Brain pericyte (primary cell): ENCODE data around the gene NOXA1.

Source experiments
- DNase-seq: peaks from one replicate; pipeline ENCODE4 v3.0.0-alpha.2; 2012; ENCODE audit warnings: low read depth, low spot score

NOXA1 gene

GRCh38 chr9:137387891-137388560 lies 35.2 kb upstream of the NOXA1 start:
- DNase-seq, result no peak

GRCh38 chr9:137388589-137389427 lies 34.4 kb upstream of the NOXA1 start:
- no peak for DNase-seq

DNA sequence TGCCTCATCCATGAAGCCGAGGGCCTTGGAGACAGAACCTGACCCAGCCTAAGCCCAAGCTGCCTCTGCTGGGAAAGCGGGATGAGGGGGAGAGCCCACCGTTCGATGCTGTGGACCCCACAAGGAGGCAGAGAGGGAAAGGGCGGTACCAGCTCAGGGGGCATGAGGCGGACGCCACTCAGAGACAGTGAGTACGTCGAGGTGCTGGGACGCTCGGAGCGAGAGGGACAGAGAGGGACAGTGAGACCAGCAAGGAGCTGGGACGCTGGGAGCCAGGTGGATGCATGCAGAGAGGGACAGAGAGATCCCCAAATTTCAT lies 33.8 kb upstream of the NOXA1 start:
- DNase-seq, result no peak

- no peak for DNase-seq
These were observed 32.4 kb upstream of the NOXA1 start for GRCh38 chr9:137390553-137391410.

DNA sequence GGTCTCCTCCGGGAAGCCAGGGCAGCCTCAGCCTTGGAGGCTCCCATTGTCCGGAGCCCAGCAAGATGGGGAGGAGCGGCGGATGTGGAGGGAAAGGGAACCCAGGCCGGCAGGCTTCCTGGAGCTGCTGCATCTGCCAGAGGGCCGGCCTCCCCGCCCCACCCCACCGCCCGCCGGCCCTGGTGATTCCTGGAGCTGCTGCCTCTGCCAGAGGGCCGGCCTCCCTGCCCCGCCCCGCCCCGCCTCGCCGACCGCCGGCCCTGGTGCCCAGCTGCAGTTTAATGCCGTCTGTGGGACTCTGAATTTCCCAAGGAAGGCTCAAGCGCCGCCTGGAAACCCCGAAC lies 31.8 kb upstream of the NOXA1 start:
- DNase-seq, result no peak

DNA sequence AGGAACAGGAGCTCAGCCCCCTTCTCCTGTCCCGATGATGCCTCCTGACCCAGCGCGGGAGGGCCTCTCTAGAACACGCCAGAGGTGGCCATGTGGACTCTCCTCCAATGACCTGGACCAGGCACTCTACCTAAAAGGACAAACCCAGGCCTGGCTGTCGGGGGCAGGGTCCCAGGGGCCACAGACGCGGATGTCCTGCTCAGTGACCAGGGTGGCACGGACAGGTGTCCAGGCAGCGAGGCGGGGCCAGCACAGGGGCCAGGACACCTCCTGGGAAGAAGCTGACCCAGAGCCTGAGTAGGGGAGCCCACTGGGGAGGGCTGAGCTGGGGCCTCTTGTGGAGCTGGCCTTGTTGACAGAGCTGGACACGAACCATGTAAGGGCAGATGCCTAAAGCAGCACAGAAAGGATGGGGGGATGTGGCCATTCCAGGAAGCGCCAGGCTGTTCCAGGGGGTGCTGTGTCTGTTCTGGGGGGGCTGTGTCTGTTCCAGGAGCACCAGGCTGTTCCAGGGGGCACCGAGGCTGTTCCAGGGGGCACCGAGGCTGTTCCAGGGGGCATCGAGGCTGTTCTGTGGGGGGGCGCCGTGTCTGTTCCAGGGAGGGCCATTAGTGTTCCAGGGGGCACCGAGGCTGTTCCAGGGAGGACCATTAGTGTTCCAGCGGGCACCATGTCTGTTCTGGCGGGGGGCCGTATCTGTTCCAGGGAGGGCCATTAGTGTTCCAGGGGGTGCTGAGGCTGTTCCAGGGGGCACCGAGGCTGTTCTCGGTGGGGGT lies 30.8 kb upstream of the NOXA1 start:
- DNase-seq, result no peak

DNA sequence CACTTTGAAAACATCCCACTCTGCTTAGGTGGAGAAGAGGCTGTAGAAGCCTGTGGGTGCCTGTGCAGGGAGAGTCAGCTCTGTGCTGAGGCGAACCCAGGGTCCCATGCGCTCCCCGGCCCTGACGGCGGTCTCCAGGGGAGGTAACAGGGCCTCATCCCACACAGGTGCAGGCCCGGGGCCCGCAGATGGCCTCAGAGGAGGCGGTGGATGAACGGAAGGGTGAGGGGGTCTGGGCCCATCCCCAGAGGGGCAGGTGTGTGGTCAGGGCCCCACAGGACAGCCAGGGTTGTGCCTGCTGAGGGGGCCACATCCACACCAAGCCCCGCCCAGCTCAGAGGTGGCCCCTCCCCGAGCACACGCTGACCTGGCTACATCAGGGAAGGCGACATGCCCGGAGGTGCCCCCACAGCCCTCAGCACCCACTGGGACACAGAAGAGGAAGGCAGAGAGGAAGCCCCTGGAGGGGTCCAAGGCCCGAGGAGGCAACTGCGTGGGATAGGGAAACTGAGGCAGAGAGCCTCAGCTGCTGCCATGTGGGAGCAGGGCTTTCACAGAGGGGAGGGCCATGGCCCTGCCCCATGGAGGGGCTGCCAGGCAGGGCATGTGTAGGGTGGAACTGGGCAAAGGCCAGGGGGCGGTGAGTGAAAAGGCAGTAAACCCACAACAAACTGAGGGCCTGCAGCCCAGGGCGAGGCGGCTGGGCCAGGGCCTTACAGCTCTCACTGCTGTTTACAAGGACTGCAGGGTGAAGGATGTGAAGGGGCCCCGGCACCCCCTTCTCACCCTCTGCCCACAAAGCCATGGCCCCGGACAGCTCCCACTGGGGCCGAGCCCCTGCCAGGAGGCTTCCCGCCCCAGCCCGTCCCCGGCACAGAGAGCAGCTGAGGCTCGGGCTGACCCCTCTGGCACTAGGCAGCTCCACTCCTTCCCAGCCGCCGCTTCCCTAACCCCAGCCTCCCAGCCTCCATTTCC lies 29.7 kb upstream of the NOXA1 start:
- DNase-seq, result no peak

DNA sequence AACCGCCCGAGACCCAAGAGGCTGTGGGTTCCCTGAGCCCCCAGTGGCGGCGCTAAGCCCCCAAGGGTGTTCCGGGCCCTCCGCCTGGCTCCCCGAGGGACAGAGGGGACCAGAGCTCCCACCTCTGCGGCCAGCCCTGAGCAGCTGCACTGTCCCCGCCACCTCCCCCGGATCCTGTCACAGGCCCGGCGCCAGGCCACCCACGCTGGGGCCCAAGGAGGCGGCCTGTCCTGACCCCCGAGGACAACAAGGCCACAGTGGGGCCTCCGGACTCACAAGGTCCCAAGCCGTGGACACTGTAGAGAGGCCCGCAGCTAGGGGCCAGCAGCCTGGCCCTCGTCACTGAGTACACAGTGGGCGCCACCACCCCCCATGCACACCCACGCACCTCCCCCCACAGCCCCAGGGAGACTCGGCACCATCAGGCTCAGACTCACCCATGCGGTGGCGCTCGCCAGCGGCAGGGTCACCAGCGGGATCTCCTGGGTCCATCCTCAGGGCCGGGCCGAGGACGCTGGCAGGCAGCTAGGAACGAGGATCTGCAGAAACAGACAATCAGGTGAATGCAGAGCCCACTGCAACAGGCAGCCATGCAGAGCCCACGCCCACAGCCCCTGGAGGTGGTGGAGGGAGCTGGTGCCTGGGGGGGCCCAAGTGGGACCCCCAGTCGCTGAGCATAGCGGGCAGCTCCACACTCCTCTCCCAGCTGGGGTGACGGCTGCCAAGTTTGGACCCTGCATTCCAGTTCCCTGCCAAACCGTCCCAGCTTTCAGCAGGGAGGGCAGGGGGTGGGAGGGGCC lies 28.1 kb upstream of the NOXA1 start:
- DNase-seq, result no peak

DNA sequence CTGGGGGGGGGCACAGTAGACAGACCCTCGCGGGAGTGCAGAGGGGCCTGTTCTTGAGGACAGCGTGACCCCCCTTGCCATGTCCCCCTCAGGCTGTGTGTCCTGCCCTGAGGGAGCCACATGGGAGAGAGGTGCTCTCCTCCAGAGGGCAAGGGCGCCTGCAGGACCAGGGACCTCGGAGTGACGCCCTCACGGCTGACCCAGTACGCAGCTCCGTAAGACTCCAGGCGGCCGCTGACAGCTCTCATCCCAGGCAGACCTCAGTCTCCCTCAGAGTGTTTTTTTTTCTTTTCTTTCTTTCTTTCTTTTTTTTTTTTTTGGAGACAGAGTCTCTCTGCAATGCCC lies 27.6 kb upstream of the NOXA1 start:
- no peak for DNase-seq

DNA sequence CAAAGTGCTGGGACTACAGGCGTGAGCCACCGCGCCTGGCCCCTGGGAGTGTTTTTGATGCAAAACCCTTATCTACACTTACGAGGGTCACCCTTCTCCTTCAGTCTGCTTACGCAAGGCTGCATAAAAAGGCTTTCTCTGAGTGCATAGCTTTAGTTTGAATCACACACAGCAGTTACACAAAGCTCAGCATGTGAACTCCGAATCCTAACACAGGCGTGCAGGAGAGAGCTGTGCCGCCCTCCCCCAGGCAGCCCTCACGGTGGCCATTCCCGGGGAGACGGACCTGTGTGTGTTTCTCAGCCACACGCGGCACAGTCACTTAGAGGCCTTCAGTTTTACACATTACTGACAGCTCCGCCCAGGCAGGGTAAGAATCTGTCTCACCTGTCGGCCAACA lies 27.0 kb upstream of the NOXA1 start:
- peak; percentile 26 for DNase-seq

- DNase-seq, result no peak
These were observed 26.4 kb upstream of the NOXA1 start for GRCh38 chr9:137396634-137397367.

DNA sequence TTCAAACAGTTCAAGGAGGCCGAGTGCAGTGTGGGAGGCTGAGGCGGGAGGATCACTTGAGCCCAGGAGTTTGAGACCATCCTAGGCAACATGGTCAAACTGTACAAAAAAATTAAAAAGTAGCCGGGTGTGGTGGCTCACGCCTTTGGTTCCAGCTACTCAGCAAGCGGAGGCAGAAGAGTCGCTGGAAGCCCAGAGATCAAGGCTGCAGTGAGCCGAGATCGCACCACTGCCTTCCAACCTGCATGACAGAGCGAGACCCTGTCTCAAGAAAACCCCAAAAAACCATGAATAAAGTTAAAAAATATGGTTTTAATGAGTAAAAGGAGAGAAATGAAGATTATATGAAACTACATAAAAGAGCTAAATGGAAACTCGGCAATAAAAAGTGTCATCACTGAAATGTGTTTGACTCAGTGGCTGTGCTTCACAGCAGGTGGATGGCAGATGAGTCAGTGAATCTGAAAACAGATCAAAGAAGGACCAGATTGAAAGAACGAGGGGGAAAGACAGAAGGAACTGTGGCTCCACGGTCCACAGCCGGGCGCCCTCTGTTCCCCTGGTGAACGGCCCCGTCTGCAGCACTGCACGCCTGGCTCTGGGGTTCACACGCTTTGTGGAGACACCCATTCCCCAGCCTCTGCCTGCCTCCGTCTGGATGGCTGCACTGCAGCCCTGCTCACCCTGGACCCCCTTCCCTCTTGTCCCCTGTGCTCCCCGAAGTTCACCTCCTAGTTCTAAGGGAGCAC lies 25.3 kb upstream of the NOXA1 start:
- no peak for DNase-seq

DNA sequence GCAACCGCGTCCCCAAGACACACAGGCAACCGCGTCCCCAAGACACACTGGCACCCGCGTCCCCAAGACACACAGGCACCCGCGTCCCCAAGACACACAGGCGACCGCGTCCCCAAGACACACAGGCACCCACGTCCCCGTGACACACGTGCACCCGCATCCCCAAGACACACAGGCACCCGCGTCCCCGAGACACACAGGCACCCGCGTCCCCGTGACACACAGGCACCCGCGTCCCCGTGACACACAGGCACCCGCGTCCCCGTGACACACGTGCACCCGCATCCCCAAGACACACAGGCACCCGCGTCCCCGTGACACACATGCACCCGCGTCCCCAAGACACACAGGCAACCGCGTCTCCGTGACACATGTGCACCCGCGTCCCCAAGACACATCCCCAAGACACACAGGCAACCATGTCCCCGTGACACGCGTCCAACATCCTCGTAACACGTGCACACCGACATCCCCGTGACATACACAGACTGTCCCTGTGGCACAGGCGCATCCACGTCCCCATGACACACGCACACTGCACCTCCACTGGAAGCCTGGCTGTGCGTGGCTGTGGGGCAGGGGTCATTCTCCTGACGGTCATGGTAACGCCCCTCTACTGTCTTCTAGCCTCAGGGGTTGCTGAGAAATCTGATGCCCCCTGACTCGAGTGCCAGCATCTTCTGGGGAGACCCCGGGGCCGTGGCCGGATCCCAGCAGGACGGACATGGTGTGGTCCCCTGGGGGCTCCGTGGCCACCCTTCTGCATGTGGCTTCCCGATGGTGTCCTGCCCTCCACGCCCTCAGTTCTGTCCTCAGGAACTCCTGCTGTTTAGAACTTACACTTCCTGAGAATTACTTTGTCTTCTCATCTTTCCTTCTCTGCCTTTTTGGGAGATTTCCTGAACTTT lies 24.4 kb upstream of the NOXA1 start:
- DNase-seq, result no peak

DNA sequence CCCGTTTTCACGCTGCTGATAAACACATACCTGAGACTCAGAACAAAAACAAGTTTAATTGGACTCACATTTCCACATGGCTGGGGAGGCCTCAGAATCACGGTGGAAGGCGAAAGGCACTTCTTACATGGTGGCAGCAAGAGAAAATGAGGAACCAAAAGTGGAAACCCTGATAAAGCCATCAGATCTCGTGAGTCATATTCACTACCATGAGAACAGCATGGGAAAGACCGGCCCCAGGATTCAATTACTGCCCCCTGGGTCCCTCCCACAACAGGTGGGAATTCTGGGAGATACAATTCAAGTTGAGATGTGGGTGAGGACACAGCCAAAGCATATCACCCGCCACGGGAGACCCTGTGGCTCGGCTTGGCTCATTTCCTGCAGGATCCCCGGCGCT lies 20.4 kb upstream of the NOXA1 start:
- DNase-seq, result no peak

DNA sequence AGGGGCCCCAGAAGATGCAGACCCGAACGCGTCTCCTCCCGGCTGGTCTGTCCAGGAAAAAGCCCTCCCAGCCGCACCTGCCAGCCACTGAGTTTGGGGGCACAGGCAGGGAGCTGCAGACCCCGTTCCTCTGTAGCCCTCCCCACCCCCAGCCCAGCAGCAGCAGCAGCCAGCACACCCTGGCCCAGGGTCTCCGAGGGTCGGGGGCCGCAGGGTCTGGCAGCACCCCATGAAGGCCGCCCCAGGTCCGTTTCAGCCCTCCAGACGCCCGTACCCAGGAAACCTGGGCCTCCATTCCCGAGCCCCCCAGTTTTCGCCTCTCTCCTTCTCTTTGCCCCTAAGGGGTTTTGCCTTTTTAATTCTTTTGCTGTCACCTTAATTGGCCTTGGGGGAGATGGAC lies 19.9 kb upstream of the NOXA1 start:
- no peak for DNase-seq

DNA sequence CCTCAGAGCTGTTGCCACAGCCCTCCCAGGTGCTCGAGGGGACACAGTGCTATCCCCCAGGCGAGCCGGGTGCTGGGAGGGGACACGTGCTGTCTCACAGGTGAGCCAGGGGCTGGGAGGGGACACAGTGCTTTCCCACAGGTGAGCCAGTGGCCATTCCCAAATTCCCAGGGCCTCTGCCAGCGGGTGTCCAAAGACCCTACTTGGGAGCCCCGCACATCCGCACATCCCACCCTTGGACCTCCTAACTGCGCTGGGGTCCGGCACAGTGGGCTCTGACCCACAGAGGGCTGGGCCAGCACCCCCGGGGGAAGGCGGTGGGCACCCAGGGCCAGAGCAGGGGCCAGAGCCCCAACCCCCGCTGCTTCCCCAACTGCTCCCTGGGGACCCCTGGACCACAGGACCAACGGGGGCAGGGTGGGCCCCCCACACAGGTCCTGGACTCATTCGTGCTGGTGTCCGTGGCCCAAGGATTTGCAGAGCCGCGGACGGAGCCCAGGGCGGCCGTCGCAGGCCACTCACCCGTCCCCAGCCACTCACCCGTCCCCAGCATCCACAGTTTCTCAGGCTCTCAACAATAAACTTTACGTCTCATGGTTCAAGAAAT lies 18.1 kb upstream of the NOXA1 start:
- no peak for DNase-seq

DNA sequence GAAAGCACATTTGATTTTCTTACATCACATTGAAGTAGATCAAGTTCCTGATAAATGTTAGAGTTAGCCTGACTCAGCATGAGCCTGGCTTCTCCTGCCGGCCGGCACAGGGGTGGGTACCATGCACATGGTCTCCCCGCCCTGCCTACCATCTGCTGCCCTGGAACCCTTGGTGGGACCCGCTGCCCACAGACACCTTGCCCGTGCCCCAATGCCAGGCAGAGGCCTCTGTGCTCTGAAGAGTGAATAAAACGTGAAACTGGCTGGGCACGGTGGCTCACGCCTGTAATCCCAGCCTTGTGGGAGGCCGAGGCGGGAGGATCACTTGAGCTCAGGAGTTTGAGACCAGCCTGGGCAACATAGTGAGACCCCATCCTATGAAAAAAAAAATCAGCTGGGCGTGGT lies 17.5 kb upstream of the NOXA1 start:
- DNase-seq, result no peak
